Esophagus muscularis mucosa (tissue), 4 donors: ENCODE results near the gene DPH3.

Source experiments
- EP300 ChIP-seq: sonication (generic); formaldehyde crosslinking; IDR thresholded peaks from one replicate; pipeline ENCODE4 v1.6.1; 2017; ENCODE audit warnings: antibody characterized with exemption
- POLR2A ChIP-seq: fragments of 450-650 bp; IDR thresholded peaks from one replicate; pipeline ENCODE4 v1.6.1; 2017; ENCODE audit warnings: antibody characterized with exemption, moderate library complexity, mild to moderate bottlenecking, low read depth
- POLR2AphosphoS5 ChIP-seq, 2 donors: sonication (generic); formaldehyde crosslinking; IDR thresholded peaks; one replicate each; pipeline ENCODE4 v1.6.1; 2017; ENCODE audit warnings: antibody characterized with exemption in 2 of 2
- TF ChIP-seq, protein P1 (sequence below), 3 experiments: fragments of 200-600 bp in 2 of 3; fragments of 450-650 bp in 1 of 3; sonication (generic) in 2 of 3; IDR thresholded peaks; one replicate each; pipeline ENCODE4 v1.5.1; 2017 to 2019; ENCODE audit warnings: antibody characterized with exemption in 3 of 3, mild to moderate bottlenecking in 2 of 3, moderate library complexity in 1 of 3

DNA sequence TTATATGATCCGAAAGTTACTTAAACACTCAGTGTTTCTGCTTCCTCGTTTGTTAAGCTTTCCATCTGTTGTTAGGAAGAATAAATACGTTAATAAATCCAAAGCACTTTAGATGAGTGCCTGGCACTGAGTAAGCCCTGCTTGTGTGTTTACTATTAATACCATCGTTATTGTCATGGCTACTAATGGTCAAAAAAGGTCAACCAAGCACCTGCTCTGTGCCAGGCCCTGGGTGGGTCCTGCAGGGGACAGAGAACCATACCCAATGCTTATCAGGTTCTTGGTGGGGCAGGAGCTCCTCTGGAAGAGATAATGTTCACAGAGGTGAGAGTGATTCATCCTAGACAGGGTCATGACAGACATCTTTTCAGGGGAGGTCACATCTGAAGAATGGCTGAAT, 50.4 kb downstream of the DPH3 start:
- TF ChIP-seq, protein P1, sequence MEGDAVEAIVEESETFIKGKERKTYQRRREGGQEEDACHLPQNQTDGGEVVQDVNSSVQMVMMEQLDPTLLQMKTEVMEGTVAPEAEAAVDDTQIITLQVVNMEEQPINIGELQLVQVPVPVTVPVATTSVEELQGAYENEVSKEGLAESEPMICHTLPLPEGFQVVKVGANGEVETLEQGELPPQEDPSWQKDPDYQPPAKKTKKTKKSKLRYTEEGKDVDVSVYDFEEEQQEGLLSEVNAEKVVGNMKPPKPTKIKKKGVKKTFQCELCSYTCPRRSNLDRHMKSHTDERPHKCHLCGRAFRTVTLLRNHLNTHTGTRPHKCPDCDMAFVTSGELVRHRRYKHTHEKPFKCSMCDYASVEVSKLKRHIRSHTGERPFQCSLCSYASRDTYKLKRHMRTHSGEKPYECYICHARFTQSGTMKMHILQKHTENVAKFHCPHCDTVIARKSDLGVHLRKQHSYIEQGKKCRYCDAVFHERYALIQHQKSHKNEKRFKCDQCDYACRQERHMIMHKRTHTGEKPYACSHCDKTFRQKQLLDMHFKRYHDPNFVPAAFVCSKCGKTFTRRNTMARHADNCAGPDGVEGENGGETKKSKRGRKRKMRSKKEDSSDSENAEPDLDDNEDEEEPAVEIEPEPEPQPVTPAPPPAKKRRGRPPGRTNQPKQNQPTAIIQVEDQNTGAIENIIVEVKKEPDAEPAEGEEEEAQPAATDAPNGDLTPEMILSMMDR (IDR thresholded peaks at IDR 0.05), result no peak
- TF ChIP-seq EP300, result no peak
- no peak for TF ChIP-seq POLR2A
- no peak for TF ChIP-seq POLR2AphosphoS5 (IDR thresholded peaks at IDR 0.05)
